Measurements from ENCODE around the gene TMED10. TPM values are rescaled to one million over a fixed set of nuclear protein-coding genes. Genes with fewer than 3 reads are reported as not detected.

TMED10 gene
- polyA plus RNA-seq, 4 donors: 248 to 292 (median 284) TPM

GRCh38 chr14:75092698-75093097, 83.7 kb downstream of the TMED10 start:
- no peak for DNase-seq (ENCODE audit: low read depth in 4 of 4, low spot score in 3 of 4)

- DNase-seq (ENCODE audit: low read depth in 4 of 4, low spot score in 3 of 4): no peak
These were observed 85.2 kb downstream of the TMED10 start for GRCh38 chr14:75091251-75091650.

- DNase-seq (ENCODE audit: low read depth in 4 of 4, low spot score in 3 of 4): no peak
These were observed 86.1 kb downstream of the TMED10 start for GRCh38 chr14:75090353-75090752.

GRCh38 chr14:75088566-75089373, 87.6 kb downstream of the TMED10 start:
- peak in 3 of 4 donors; percentile 47 to 52 (median 48) for DNase-seq (ENCODE audit: low read depth in 4 of 4, low spot score in 3 of 4)

GRCh38 chr14:75088153-75088552, 88.3 kb downstream of the TMED10 start:
- DNase-seq (ENCODE audit: low read depth in 4 of 4, low spot score in 3 of 4): no peak

- DNase-seq (ENCODE audit: low read depth in 4 of 4, low spot score in 3 of 4): no peak
These were observed 91.9 kb downstream of the TMED10 start for GRCh38 chr14:75084513-75084912.

- DNase-seq (ENCODE audit: low read depth in 4 of 4, low spot score in 3 of 4): no peak
These were observed 93.1 kb downstream of the TMED10 start for GRCh38 chr14:75083271-75083670.

GRCh38 chr14:75081660-75082229, 94.7 kb downstream of the TMED10 start:
- DNase-seq (ENCODE audit: low read depth in 4 of 4, low spot score in 3 of 4): no peak

Other genes starting within 250 kb of the TMED10 start
- gene PGF, start 221.0 kb downstream of the TMED10 start, polyA plus RNA-seq (ENCODE audit: insufficient read length in 4 of 4): 10 to 100 TPM in 1 of 4 donors, 1 to 10 TPM in 3; 8.4 to 12.7 (median 9.3) TPM
- 10 to 100 TPM; 63.6 to 66.6 (median 64.0) TPM for gene EIF2B2, start 173.7 kb downstream of the TMED10 start, polyA plus RNA-seq (ENCODE audit: insufficient read length in 4 of 4)
- 10 to 100 TPM; 30.8 to 36.8 (median 35.0) TPM for gene MLH3, start 125.1 kb downstream of the TMED10 start, polyA plus RNA-seq (ENCODE audit: insufficient read length in 4 of 4)
- 10 to 100 TPM; 25.6 to 38.1 (median 29.1) TPM for gene ACYP1, start 112.6 kb downstream of the TMED10 start, polyA plus RNA-seq (ENCODE audit: insufficient read length in 4 of 4)
- gene ZC2HC1C, start 107.0 kb downstream of the TMED10 start, polyA plus RNA-seq (ENCODE audit: insufficient read length in 4 of 4): 1 to 10 TPM; 7.1 to 8.2 (median 7.6) TPM
- 100 to 1,000 TPM; 120 to 130 (median 124) TPM for gene NEK9, start 49.6 kb downstream of the TMED10 start, polyA plus RNA-seq (ENCODE audit: insufficient read length in 4 of 4)
- gene FOS, start 102.2 kb upstream of the TMED10 start, polyA plus RNA-seq (ENCODE audit: insufficient read length in 4 of 4): 100 to 1,000 TPM in 3 of 4 donors, 10 to 100 TPM in 1; 37.3 to 832 (median 397) TPM

Data from right renal pelvis (tissue), 4 donors.